Activated CD4-positive, alpha-beta T cell treated with anti-CD3 and anti-CD28 coated beads, Interleukin-2, amount 10 ng/mL, durations not matched to agents 24 days and 14 days (primary cell): ENCODE results near the gene BAIAP3. TPM values are rescaled to one million over a fixed set of nuclear protein-coding genes. Genes with fewer than 3 reads are reported as not detected.

ENCODE experiments used
- DNase-seq: peaks from one replicate; pipeline ENCODE4 v3.0.0; 2022
- H3K27ac Mint-ChIP-seq: one replicate; pipeline ENCODE4 v1.8.0; 2022; ENCODE audit warnings: mild to moderate bottlenecking, mixed read lengths
- H3K27me3 Mint-ChIP-seq: one replicate; pipeline ENCODE4 v1.8.0; 2022; ENCODE audit warnings: mixed read lengths
- H3K36me3 Mint-ChIP-seq: one replicate; pipeline ENCODE4 v1.8.0; 2022; ENCODE audit warnings: low read depth, mild to moderate bottlenecking, mixed read lengths
- H3K4me1 Mint-ChIP-seq: one replicate; pipeline ENCODE4 v1.8.0; 2021; ENCODE audit warnings: mixed read lengths
- H3K4me3 Mint-ChIP-seq: one replicate; pipeline ENCODE4 v1.8.0; 2022; ENCODE audit warnings: mild to moderate bottlenecking, moderate library complexity, mixed read lengths
- H3K9me3 Mint-ChIP-seq: one replicate; pipeline ENCODE4 v1.8.0; 2021; ENCODE audit warnings: mixed read lengths
- intact Hi-C: fragments of 100-400 bp; cut with micrococcal nuclease; formaldehyde crosslinking; loops from one replicate; pipeline ENCODE4 v1.15.1; 2023
- total RNA-seq: library from RNA; stranded (reverse); gene quantifications from 2 replicates; pipeline ENCODE4 v1.2.3, GENCODE V29; 2022

Gene BAIAP3
- total RNA-seq, 1 donor from 2014 or later, result 0.30 TPM

DNA sequence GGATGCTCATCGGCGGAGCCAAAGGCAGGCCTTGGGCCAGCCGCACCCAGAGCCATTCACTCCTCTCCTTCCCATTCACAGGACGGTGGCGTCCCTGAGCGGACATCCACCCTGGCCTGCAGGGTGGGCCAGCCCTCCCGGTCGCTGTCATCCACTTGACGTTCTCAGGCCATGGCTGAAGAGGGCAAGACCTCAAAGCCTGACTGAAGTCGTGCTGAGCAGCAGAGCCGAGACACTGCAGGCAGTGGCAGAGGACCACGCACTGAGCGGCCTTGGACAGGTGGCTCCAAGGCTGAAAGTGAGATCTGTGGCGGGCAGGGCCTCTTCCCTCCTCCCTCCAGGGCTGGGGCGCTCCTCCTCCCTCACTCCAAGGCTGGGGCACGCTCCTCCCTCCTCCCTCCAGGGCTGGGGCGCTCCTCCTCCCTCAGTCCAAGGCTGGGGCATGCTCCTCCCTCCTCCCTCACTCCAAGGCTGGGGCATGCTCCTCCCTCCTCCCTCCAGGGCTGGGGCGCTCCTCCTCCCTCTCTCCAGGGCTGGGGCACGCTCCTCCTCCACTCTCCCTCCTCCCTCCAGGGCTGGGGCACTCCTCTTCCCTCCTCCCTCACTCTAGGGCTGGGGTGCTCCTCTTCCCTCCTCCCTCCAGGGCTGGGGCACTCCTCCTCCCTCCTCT is 42.4 kb downstream of the BAIAP3 start:
- Mint-ChIP-seq H3K36me3 (peaks cover 7% of the 10 kb centered on the region), H3K9me3 (no peaks in the 10 kb centered on the region), H3K27me3 (no peaks in the 10 kb centered on the region), H3K4me3 (no peak overlapping the region), H3K27ac (no peak overlapping the region), H3K4me1 (peaks cover 13% of the 10 kb centered on the region)
- DNase-seq, result no peak
- intact Hi-C loops, result no loop called here

DNA sequence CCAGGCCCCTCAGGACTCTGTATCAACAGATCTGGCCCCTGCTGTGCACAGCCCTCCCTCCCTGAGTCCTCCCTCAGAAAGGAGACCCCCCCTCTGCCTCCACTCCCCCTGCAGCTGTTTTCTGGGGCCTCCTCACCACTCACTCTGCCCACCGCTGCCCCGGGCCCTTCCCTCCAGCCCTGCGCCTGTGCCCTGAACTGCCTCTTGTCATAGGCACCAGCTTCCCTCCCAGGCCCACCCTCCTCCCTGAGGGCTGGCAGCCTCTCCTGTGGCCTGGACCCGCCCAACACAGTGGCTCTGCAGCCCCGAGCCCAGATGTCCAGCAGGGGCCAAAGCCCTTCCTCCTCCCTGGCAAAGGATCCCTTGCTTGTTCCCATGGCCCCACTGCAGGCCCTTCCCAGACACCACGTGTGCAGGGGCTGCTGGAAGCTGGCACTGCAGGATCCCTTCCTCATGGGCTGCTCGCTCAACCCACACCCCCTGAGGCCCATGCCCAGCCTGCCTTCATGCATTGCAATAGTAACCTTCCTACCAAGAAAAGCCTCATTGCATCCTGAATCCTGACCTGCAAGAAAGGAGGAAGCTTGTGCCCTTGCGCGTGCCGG is 44.1 kb downstream of the BAIAP3 start:
- H3K27me3 Mint-ChIP-seq, result no peaks in the 10 kb centered on the region
- H3K9me3 Mint-ChIP-seq, result no peaks in the 10 kb centered on the region
- peak overlapping the region; percentile 82 for H3K4me3 Mint-ChIP-seq
- peaks cover 13% of the 10 kb centered on the region for H3K4me1 Mint-ChIP-seq
- H3K27ac Mint-ChIP-seq, result peak overlapping the region; percentile 60
- H3K36me3 Mint-ChIP-seq, result peaks cover 7% of the 10 kb centered on the region
- no peak for DNase-seq
- intact Hi-C loops, result loop anchor here (2.0 kb wide), 1 partner anchor 67 kb away; no protein-coding TSS in a partner anchor

DNA sequence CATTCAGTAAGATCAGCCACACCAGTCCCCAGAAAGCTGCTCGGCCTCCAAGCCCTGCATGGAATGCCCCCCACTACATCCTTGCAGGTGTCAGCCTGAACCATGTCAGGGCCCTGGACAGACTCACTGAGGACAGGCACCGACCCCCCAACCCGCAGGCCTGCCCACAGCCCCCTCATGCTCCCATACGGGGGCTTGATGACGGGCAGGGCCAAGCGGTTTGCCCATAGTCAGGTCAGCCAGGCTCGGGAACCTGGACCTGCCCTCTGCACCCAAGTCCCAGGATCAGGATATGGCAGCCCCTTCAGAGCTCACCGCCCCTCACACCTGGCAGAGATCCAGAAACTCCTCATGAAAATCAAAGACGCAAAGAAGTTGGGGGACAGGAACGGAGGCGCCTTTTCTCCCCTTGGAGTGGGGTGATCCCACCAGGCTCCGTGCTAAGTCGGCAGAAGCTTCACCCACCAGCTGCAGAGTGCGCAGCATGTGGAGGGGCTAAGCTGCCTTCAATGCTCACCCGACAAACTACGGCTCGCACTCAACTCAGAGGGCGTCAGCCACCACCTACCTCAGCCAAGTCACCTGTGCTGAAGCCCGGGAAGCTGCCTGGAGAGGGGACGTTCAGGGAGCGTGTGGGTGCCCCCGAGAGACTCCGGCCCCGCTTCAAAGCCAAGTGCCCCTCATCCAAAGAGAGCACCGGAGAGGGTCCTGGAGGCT is 44.8 kb downstream of the BAIAP3 start:
- intact Hi-C loops, result loop anchor here (2.0 kb wide), 1 partner anchor 67 kb away; no protein-coding TSS in a partner anchor
- Mint-ChIP-seq H3K4me1 (peaks cover 13% of the 10 kb centered on the region), H3K36me3 (peaks cover 7% of the 10 kb centered on the region)

GRCh38 chr16:1378804-1379303 is 45.4 kb downstream of the BAIAP3 start:
- no peaks in the 10 kb centered on the region for H3K9me3 Mint-ChIP-seq
- H3K4me3 Mint-ChIP-seq, result peak overlapping the region; percentile 82
- peaks cover 13% of the 10 kb centered on the region for H3K4me1 Mint-ChIP-seq
- no peaks in the 10 kb centered on the region for H3K27me3 Mint-ChIP-seq
- peak; percentile 88 for DNase-seq
- H3K36me3 Mint-ChIP-seq, result peaks cover 7% of the 10 kb centered on the region
- intact Hi-C loops, result loop anchor here (2.0 kb wide), 1 partner anchor 68 kb away; no protein-coding TSS in a partner anchor
- peak overlapping the region; percentile 92 for H3K27ac Mint-ChIP-seq

More for the DNA sequence above, 44.8 kb downstream of the BAIAP3 start:
- H3K4me3 Mint-ChIP-seq, result peak overlapping the region; percentile 82
- no peaks in the 10 kb centered on the region for H3K27me3 Mint-ChIP-seq
- peak overlapping the region; percentile 71 for H3K27ac Mint-ChIP-seq
- no peaks in the 10 kb centered on the region for H3K9me3 Mint-ChIP-seq
- DNase-seq, result no peak

DNA sequence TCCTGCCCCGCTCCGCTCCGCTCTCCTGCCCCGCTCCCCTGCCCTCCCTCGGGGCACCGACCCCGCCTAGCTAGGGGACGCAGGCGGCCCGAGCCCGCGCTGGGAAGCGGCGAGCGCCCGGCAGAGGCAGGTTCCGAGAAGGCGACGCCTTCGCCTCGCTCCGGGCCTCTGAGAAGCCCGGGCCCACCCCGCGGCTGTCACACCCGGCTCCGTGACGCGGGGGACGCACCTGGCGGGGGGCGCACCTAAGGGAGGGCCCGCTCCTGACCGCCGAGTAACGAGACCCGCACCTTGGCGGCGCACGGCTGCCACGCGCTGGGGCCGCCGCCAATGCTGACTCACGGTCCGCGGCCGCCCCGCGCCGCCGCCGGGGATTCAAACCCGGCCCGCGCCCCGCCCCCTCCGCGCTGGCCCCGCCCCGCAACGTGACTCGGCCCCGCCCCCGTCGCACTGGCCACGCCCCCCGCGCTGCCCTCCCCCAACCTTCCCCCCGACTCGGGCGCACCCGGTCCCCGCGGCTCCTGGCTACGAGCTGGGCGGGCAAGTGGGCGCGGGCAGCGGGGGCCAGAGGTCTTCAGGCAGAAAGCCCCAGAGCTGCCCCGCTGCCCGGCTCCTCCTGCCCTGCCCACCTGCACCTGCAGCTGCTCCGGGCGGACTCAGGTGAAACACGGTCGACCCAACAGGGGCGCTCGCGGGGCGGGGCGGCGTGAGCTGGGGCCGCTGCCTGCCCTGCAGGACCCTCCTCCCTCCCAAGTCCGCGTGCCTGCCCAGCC is 46.0 kb downstream of the BAIAP3 start:
- peaks cover 8% of the 10 kb centered on the region for H3K36me3 Mint-ChIP-seq
- peak; percentile 90 for DNase-seq
- no peaks in the 10 kb centered on the region for H3K27me3 Mint-ChIP-seq
- peaks cover 13% of the 10 kb centered on the region for H3K4me1 Mint-ChIP-seq
- intact Hi-C loops, result loop anchor here (2.0 kb wide), 1 partner anchor 69 kb away; no protein-coding TSS in a partner anchor
- H3K27ac Mint-ChIP-seq, result peak overlapping the region; percentile 82
- H3K4me3 Mint-ChIP-seq, result peak overlapping the region; percentile 80
- H3K9me3 Mint-ChIP-seq, result no peaks in the 10 kb centered on the region

DNA sequence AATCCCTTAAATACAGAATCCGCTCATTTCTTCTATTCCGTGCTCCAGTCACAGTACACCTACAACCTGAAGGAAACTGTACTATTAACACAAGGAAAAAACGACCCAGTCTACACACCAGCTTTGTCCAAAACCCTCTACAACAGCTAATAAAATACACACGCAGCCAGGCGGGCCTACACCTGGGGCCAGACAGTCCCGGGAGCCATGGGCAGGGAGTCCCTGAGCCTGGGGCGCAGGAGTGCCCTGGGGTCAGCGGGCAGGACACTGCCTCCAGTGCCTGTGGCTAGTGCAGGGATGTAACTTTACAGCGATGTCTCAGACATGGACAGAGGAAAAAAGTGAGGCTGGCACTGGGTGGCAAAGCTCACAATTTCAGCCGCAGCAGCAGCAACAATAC is 46.8 kb downstream of the BAIAP3 start:
- Mint-ChIP-seq H3K36me3 (peaks cover 12% of the 10 kb centered on the region), H3K27ac (peak overlapping the region; percentile 82), H3K4me3 (peak overlapping the region; percentile 80), H3K4me1 (peaks cover 13% of the 10 kb centered on the region), H3K9me3 (no peaks in the 10 kb centered on the region), H3K27me3 (no peaks in the 10 kb centered on the region)
- no peak for DNase-seq
- intact Hi-C loops, result no loop called here

DNA sequence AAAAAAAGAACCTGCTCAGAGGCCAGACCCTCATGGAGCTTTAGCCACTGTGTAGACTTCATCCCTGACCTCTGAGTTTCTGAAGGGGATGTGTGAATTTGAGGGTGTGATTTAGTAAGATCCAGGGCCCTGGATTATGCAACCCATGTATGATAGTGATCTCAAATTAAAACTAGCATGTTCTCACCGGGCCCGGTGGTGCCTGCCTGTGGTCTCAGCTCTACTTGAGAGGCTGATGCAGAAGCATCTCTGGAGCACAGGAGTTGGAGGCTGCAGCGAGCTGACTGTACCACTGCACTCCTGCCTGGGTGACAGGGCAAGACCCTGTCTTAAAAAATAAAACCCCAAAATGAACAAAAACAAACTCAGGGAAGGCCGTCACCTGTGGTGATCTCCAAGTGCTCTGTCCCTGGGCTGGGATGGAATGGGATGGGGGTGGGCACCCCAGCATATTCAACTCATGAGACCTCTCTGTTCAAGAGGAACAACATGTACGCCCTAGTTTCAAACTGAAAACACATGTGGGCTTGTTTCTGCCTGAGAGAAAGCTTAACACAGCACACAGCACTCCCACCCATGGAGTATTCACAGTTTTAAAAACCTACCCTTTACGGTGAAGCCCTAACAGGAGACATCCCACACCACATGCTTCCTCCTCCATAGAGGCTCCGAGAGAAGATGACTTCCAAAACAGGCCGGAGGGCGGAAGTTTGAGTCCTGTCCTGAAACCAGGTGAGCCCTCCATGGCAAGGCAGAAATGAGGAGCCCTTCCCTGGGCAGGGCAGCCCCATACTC is 48.4 kb downstream of the BAIAP3 start:
- peaks cover 9% of the 10 kb centered on the region for H3K36me3 Mint-ChIP-seq
- H3K27ac Mint-ChIP-seq, result no peak overlapping the region
- no peaks in the 10 kb centered on the region for H3K9me3 Mint-ChIP-seq
- no peak overlapping the region for H3K4me3 Mint-ChIP-seq
- intact Hi-C loops, result no loop called here
- H3K27me3 Mint-ChIP-seq, result no peaks in the 10 kb centered on the region
- H3K4me1 Mint-ChIP-seq, result peaks cover 13% of the 10 kb centered on the region
- no peak for DNase-seq

DNA sequence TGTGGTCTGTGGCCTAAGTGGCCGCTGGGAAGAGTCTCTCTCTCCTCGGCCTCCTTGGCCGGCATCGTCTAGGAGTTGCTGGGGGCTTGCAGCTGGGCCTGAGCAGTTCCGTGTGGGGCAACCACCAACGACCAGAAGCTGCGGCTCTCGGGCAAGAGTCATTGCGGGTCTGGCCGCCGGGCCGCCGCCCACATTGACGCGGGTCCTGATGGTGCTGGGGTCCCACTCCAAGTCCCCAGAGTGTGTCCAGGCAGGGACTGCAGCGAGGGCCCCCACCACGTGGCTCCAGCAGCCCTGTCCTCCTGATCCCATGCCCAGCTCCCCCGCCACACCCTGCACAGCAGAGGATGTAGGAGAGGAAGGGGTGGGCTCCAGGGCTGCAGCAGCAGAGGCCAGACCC is 50.1 kb downstream of the BAIAP3 start:
- Mint-ChIP-seq H3K36me3 (peaks cover 9% of the 10 kb centered on the region), H3K27ac (no peak overlapping the region), H3K9me3 (no peaks in the 10 kb centered on the region), H3K27me3 (no peaks in the 10 kb centered on the region), H3K4me1 (peaks cover 7% of the 10 kb centered on the region), H3K4me3 (no peak overlapping the region)
- DNase-seq, result no peak
- intact Hi-C loops, result no loop called here

DNA sequence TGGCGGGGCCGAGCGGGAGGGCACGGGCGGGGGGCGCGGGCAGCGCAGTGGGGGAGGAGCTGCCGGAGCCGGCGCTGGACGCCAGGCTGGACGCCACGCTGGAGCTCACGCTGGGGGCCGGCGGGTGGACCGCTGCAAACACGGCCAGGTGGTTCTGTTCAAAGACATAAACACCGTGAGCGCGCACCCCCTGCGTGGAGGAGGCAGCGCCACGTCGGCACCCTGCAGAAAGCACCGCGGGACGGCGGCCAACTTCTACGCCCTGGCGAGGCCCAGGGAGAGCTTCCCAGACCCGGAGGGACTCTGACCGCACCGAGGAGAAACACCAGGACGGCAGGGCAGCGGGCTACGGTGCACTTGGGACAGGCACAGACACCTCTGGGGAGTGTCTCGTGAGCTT is 51.8 kb downstream of the BAIAP3 start:
- H3K4me3 Mint-ChIP-seq, result no peak overlapping the region
- H3K9me3 Mint-ChIP-seq, result no peaks in the 10 kb centered on the region
- DNase-seq, result no peak
- peaks cover 7% of the 10 kb centered on the region for H3K36me3 Mint-ChIP-seq
- H3K27ac Mint-ChIP-seq, result no peak overlapping the region
- intact Hi-C loops, result no loop called here
- H3K4me1 Mint-ChIP-seq, result no peaks in the 10 kb centered on the region
- no peaks in the 10 kb centered on the region for H3K27me3 Mint-ChIP-seq

- no peaks in the 10 kb centered on the region for H3K4me1 Mint-ChIP-seq
- H3K27ac Mint-ChIP-seq, result no peak overlapping the region
- no peaks in the 10 kb centered on the region for H3K27me3 Mint-ChIP-seq
- intact Hi-C loops, result no loop called here
- H3K36me3 Mint-ChIP-seq, result peaks cover 10% of the 10 kb centered on the region
- H3K9me3 Mint-ChIP-seq, result no peaks in the 10 kb centered on the region
- H3K4me3 Mint-ChIP-seq, result no peak overlapping the region
- no peak for DNase-seq
Observed at GRCh38 chr16:1387331-1387730, 53.9 kb downstream of the BAIAP3 start.

DNA sequence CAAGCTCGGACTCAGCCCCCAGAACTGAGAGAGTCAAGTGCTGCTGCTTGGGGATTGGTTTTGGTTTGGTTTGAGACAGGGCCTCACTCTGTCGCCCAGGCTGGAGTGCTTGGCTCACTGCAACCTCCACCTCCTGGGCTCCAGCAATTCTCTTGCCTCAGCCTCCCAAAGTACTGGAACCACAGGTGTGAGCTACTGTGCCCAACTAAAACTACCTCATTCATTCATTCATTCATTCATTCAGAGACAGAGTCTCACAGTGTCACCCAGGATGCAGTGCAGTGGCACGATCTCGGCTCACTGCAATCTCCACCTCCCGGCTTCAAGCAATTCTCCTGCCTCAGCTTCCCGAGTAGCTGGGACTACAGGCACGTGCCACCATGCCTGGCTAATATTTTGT is 56.3 kb downstream of the BAIAP3 start:
- Mint-ChIP-seq H3K9me3 (no peaks in the 10 kb centered on the region), H3K27ac (no peak overlapping the region), H3K27me3 (no peaks in the 10 kb centered on the region), H3K36me3 (peaks cover 11% of the 10 kb centered on the region), H3K4me3 (no peak overlapping the region), H3K4me1 (no peaks in the 10 kb centered on the region)
- DNase-seq, result no peak
- intact Hi-C loops, result no loop called here

GRCh38 chr16:1390239-1390779 is 56.9 kb downstream of the BAIAP3 start:
- no peaks in the 10 kb centered on the region for H3K27me3 Mint-ChIP-seq
- H3K27ac Mint-ChIP-seq, result no peak overlapping the region
- intact Hi-C loops, result no loop called here
- DNase-seq, result no peak
- H3K36me3 Mint-ChIP-seq, result peaks cover 8% of the 10 kb centered on the region
- no peak overlapping the region for H3K4me3 Mint-ChIP-seq
- H3K9me3 Mint-ChIP-seq, result no peaks in the 10 kb centered on the region
- H3K4me1 Mint-ChIP-seq, result no peaks in the 10 kb centered on the region

- Mint-ChIP-seq H3K4me3 (no peak overlapping the region), H3K27me3 (no peaks in the 10 kb centered on the region), H3K9me3 (no peaks in the 10 kb centered on the region), H3K27ac (no peak overlapping the region), H3K4me1 (no peaks in the 10 kb centered on the region), H3K36me3 (peaks cover 10% of the 10 kb centered on the region)
- DNase-seq, result no peak
- intact Hi-C loops, result no loop called here
Observed at GRCh38 chr16:1392826-1393225, 59.4 kb downstream of the BAIAP3 start.
